PC-3 (cell line): Measurements from ENCODE around the gene PPA1. TPM values are rescaled to one million over a fixed set of nuclear protein-coding genes. Genes with fewer than 3 reads are reported as not detected.
"Not testable (repeated sequence)": the region's sequence is repeated elsewhere in the genome, so short reads cannot be mapped to it uniquely, and the experiment has no call there.

ENCODE experiments used
- ATAC-seq: fragments of 200-7000 bp; cut with Tn5 transposase; 2 replicates; pipeline ENCODE4 v1.9.1; 2020; ENCODE audit warnings: mild to moderate bottlenecking, moderate library complexity
- BruUV-seq: library from RNA; stranded (reverse); fragments of 400-500 nt; replicated peaks from 2 replicates; lab custom pipeline; 2021; lab: Mats Ljungman, UMichigan
- CTCF ChIA-PET: fragments of 300-600 bp; sonication (Branson Sonifier 250); formaldehyde crosslinking; loops from one replicate; lab custom pipeline; 2022; ENCODE audit warnings: antibody characterized with exemption; lab: Charles Lee
- POLR2A ChIA-PET: fragments of 300-600 bp; sonication (Branson Sonifier 250); formaldehyde crosslinking; loops from one replicate; lab custom pipeline; 2022; ENCODE audit warnings: antibody characterized with exemption; ENCODE audit not compliant: unreplicated experiment; lab: Charles Lee
- DNase-seq: peaks from one replicate; pipeline ENCODE4 v3.0.0-alpha.2; 2015
- H2AFZ ChIP-seq: fragments of 300-600 bp; sonication (generic); 2 replicates; pipeline ENCODE4 v1.6.0; 2016; ENCODE audit warnings: antibody characterized with exemption, low read length
- H3F3A ChIP-seq: fragments of 300-600 bp; sonication (generic); one replicate; pipeline ENCODE4 v1.6.0; 2017; ENCODE audit warnings: antibody characterized with exemption, low read length, control low read depth, mild to moderate bottlenecking; ENCODE audit not compliant: unreplicated experiment
- H3K27ac ChIP-seq: fragments of 300-600 bp; sonication (generic); 2 replicates; pipeline ENCODE4 v1.5.1; 2016; ENCODE audit warnings: mild to moderate bottlenecking, low read length
- H3K27me3 ChIP-seq: fragments of 300-600 bp; sonication (generic); 2 replicates; pipeline ENCODE4 v1.6.1; 2016; ENCODE audit warnings: low read length, mixed read lengths
- H3K36me3 ChIP-seq: fragments of 300-600 bp; sonication (generic); 2 replicates; pipeline ENCODE4 v1.6.1; 2016; ENCODE audit warnings: low read depth, mixed run types, low read length, mixed read lengths
- H3K4me1 ChIP-seq: fragments of 300-600 bp; sonication (generic); 2 replicates; pipeline ENCODE4 v1.5.1; 2016; ENCODE audit warnings: low read length; ENCODE audit not compliant: insufficient read depth
- H3K4me2 ChIP-seq: fragments of 300-600 bp; sonication (generic); 2 replicates; pipeline ENCODE4 v1.6.0; 2016; ENCODE audit warnings: low read length
- H3K4me3 ChIP-seq: fragments of 300-600 bp; sonication (generic); 2 replicates; pipeline ENCODE4 v1.5.1; 2016; ENCODE audit warnings: mild to moderate bottlenecking, low read length, mixed read lengths
- H3K79me2 ChIP-seq: fragments of 300-600 bp; sonication (generic); 2 replicates; pipeline ENCODE4 v1.6.1; 2017; ENCODE audit warnings: low read length, mixed read lengths
- H3K9ac ChIP-seq: fragments of 300-600 bp; sonication (generic); 2 replicates; pipeline ENCODE4 v1.6.0; 2016; ENCODE audit warnings: mild to moderate bottlenecking, low read length
- H3K9me2 ChIP-seq: fragments of 300-600 bp; sonication (generic); replicated peaks from 2 replicates; pipeline ENCODE4 v1.6.1; 2016; ENCODE audit warnings: mixed run types, low read length, mixed read lengths
- H3K9me3 ChIP-seq: fragments of 300-600 bp; sonication (generic); 2 replicates; pipeline ENCODE4 v1.6.1; 2016; ENCODE audit warnings: low read length, mixed read lengths
- H4K20me1 ChIP-seq: fragments of 300-600 bp; sonication (generic); 2 replicates; pipeline ENCODE4 v1.6.1; 2016; ENCODE audit warnings: low read length, mixed read lengths
- EZH2 ChIP-seq: fragments of 300-600 bp; sonication (generic); IDR thresholded peaks from one replicate; pipeline ENCODE4 v1.6.1; 2017; ENCODE audit warnings: antibody characterized with exemption, mild to moderate bottlenecking, low read length; ENCODE audit not compliant: unreplicated experiment
- EZH2phosphoT487 ChIP-seq: fragments of 300-600 bp; sonication (generic); IDR thresholded peaks from 2 replicates; pipeline ENCODE4 v1.6.1; 2018; ENCODE audit warnings: mild to moderate bottlenecking, antibody characterized with exemption, low read length, borderline replicate concordance
- intact Hi-C: fragments of 100-400 bp; cut with micrococcal nuclease; formaldehyde crosslinking; loops from 2 replicates; pipeline ENCODE4 v1.9.0; 2023
- total RNA-seq: library from RNA; depleted of rRNA; stranded (reverse); fragments of >200 nt; gene quantifications from 2 replicates; pipeline ENCODE4 v1.2.3, GENCODE V29; 2014
- TF ChIP-seq, protein P1 (sequence below): fragments of 300-600 bp; sonication (generic); conservative IDR thresholded peaks from 2 replicates; pipeline ENCODE4 v1.5.1; 2017; ENCODE audit warnings: antibody characterized with exemption, low read depth, mild to moderate bottlenecking, low read length

The PPA1 gene
- total RNA-seq, 1 experiment from 2014 or later, result 440 TPM

DNA sequence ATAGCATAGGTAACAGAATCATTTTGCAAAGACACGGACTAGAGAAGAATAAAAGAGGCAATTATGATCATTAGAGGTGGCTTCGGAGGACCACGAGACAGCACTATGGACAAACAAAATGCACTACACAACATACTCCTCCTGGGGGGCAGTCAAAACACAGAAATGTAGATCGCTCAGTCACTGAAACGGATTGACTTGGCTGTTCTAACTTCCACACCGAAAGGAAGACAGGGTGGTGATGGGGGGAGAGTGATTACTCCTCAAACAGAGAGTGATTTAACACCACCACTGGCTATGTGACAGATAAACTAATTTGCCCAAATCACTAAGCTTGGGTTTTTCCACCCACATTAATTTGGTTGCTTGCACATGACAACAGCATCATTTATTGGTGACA lies 14.1 kb upstream of the PPA1 start:
- no peaks in the 10 kb centered on the region for H3K4me1 ChIP-seq
- 0 out of 2 replicates have a peak, but pooled peaks cover 4% of the 10 kb centered on the region for H3K9me3 ChIP-seq
- TF ChIP-seq EZH2phosphoT487 (no peak), EZH2 (no peak)
- TF ChIP-seq, protein P1, sequence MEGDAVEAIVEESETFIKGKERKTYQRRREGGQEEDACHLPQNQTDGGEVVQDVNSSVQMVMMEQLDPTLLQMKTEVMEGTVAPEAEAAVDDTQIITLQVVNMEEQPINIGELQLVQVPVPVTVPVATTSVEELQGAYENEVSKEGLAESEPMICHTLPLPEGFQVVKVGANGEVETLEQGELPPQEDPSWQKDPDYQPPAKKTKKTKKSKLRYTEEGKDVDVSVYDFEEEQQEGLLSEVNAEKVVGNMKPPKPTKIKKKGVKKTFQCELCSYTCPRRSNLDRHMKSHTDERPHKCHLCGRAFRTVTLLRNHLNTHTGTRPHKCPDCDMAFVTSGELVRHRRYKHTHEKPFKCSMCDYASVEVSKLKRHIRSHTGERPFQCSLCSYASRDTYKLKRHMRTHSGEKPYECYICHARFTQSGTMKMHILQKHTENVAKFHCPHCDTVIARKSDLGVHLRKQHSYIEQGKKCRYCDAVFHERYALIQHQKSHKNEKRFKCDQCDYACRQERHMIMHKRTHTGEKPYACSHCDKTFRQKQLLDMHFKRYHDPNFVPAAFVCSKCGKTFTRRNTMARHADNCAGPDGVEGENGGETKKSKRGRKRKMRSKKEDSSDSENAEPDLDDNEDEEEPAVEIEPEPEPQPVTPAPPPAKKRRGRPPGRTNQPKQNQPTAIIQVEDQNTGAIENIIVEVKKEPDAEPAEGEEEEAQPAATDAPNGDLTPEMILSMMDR, result no peak
- no peak overlapping the region for H3K4me2 ChIP-seq
- ChIA-PET POLR2A (no interaction called here), CTCF (no interaction called here)
- no peak overlapping the region for H3K9ac ChIP-seq
- H3K4me3 ChIP-seq, result no peak overlapping the region
- H3K27ac ChIP-seq, result no peak overlapping the region
- no peaks in the 10 kb centered on the region for H3K79me2 ChIP-seq
- DNase-seq (no peak), ATAC-seq (no peak)
- peaks cover 25% of the 10 kb centered on the region; the same call in 1 of the 2 replicates for H3K27me3 ChIP-seq
- no peak overlapping the region for H2AFZ ChIP-seq
- H3K36me3 ChIP-seq, result no peaks in the 10 kb centered on the region
- H3K9me2 ChIP-seq, result no peaks in the 10 kb centered on the region
- intact Hi-C loops, result no loop called here
- no peaks in the 10 kb centered on the region for H3F3A ChIP-seq
- no TSS peak for BruUV-seq
- H4K20me1 ChIP-seq, result no peaks in the 10 kb centered on the region

DNA sequence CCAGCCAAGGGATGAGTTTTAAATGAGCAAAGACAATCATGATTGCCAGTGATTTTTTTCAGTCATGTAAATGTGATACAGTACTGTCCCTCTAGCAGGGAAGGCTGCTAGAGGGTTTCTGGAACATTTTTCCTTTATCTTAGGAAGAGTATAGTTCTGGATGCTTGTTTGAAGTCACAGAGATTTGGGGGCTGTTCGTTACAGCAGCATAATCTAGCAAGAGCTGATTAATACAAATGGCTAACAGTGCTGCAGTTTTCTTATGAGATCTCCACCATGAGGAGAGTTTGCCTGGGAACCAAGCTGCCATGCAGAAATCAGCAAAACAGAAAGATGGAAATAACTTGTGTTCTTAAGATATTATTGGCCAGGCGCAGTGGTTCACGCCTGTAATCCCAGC lies 7.9 kb upstream of the PPA1 start:
- ChIA-PET CTCF (no interaction called here), POLR2A (no interaction called here)
- DNase-seq, result no peak
- ATAC-seq, result no peak
- Histone ChIP-seq H3K9ac (no peak overlapping the region), H3K79me2 (no peaks in the 10 kb centered on the region), H3K9me3 (no peaks in the 10 kb centered on the region), H3K4me3 (no peak overlapping the region), H4K20me1 (no peaks in the 10 kb centered on the region), H2AFZ (no peak overlapping the region), H3K27ac (no peak overlapping the region), H3K27me3 (peaks cover 15% of the 10 kb centered on the region; the same call in 1 of the 2 replicates), H3K36me3 (no peaks in the 10 kb centered on the region), H3K4me1 (no peaks in the 10 kb centered on the region), H3F3A (no peaks in the 10 kb centered on the region), H3K9me2 (no peaks in the 10 kb centered on the region), H3K4me2 (no peak overlapping the region)
- no TSS peak for BruUV-seq
- TF ChIP-seq, protein P1, result no peak
- no peak for TF ChIP-seq EZH2
- no peak for TF ChIP-seq EZH2phosphoT487
- intact Hi-C loops, result no loop called here

DNA sequence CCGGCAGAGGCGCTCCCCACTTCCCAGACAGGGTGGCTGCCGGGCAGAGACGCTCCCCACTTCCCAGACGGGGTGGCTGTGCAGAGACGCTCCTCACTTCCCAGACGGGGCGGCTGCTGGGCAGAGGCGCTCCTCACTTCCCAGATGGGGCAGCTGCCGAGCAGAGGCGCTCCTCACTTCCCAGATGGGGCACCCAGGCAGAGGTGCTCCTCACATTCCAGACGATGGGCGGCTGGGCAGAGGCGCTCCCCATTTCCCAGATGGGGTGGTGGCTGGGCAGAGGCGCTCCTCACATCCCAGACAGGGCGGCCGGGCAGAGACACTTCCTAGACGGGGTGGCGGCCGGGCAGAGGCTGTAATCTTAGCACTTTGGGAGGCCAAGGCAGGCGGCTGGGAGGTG lies 6.8 kb upstream of the PPA1 start:
- CTCF ChIA-PET, H3K9me3 ChIP-seq, H3K4me2 ChIP-seq, BruUV-seq, H4K20me1 ChIP-seq, ATAC-seq, H3K36me3 ChIP-seq, DNase-seq, H2AFZ ChIP-seq, H3K9ac ChIP-seq, H3K4me1 ChIP-seq, H3K27ac ChIP-seq, H3K27me3 ChIP-seq, POLR2A ChIA-PET, H3K79me2 ChIP-seq, H3K4me3 ChIP-seq, H3K9me2 ChIP-seq, H3F3A ChIP-seq, intact Hi-C loops: not testable (repeated sequence)

DNA sequence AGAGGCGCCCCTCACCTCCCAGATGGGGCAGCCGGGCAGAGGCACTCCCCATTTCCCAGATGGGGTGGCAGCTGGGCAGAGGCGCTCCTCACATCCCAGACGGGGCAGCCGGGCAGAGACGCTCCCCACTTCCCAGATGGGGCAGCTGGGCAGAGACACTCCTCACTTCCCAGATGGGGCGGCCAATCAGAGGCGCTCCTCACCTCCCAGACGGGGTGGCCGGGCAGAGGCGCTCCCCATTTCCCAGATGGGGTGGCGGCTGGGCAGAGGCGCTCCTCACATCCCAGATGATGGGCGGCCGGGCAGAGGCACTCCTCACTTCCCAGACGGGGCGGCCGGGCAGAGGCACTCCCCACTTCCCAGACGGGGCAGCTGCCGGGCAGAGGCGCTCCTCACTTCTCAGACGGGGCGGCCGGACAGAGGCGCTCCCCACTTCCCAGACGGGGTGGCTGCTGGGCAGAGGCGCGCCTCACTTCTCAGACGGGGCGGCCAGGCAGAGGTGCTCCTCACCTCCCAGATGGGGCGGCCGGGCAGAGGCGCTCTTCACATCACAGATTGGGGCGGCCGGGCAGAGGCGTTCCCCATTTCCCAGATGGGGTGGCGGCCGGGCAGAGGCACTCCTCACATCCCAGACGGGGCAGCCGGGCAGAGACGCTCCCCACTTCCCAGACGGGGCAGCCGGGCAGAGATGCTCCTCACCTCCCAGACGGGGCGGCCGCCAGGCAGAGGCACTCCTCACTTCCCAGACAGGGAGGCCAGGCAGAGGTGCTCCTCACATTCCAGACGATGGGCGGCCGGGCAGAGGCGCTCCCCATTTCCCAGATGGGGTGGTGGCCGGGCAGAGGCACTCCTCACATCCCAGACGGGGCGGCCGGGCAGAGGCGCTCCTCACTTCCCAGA lies 6.1 kb upstream of the PPA1 start:
- H3K4me3 ChIP-seq, CTCF ChIA-PET, H3K36me3 ChIP-seq, intact Hi-C loops, H3K79me2 ChIP-seq, H2AFZ ChIP-seq, H4K20me1 ChIP-seq, ATAC-seq, H3K4me2 ChIP-seq, H3K4me1 ChIP-seq, DNase-seq, H3K9ac ChIP-seq, BruUV-seq, H3K9me3 ChIP-seq, H3K27ac ChIP-seq, POLR2A ChIA-PET, H3F3A ChIP-seq, H3K27me3 ChIP-seq, H3K9me2 ChIP-seq: not testable (repeated sequence)

DNA sequence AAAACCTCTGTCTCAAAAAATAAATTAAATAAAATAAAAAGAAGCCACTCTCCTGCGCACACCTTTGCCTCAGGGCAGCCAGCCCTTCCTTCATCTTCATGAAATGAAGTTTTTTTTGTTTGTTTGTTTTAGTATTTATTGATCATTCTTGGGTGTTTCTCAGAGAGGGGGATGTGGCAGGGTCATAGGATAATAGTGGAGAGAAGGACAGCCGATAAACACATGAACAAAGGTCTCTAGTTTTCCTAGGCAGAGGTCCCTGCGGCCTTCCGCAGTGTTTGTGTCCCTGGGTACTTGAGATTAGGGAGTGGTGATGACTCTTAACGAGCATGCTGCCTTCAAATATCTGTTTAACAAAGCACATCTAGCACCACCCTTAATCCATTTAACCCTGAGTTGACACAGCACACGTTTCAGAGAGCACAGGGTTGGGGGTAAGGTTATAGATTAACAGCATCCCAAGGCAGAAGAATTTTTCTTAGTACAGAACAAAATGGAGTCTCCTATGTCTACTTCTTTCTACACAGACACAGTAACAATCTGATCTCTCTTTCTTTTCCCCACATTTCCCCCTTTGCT lies 4.8 kb upstream of the PPA1 start:
- intact Hi-C loops, H3K4me1 ChIP-seq, CTCF ChIA-PET, DNase-seq, H3K36me3 ChIP-seq, H3K9me2 ChIP-seq, H3K4me2 ChIP-seq, H3K9ac ChIP-seq, H3K79me2 ChIP-seq, H3K4me3 ChIP-seq, H2AFZ ChIP-seq, ATAC-seq, H3K27ac ChIP-seq, H4K20me1 ChIP-seq, H3K9me3 ChIP-seq, H3K27me3 ChIP-seq, H3F3A ChIP-seq, BruUV-seq: not testable (repeated sequence)
- POLR2A ChIA-PET, result interaction anchor here (0.6 kb wide), 1 partner anchor 68 kb away, joined by 3 read pairs; no protein-coding TSS in a partner anchor
